GM19463 (cell line): ENCODE measurements around the gene MRTO4.
"Not testable (repeated sequence)": the region's sequence is repeated elsewhere in the genome, so short reads cannot be mapped to it uniquely, and the experiment has no call there.

Source experiments
- ATAC-seq: cut with Tn5 transposase; IDR thresholded peaks from one replicate; pipeline ENCODE4 v1.9.1; 2021; ENCODE audit warnings: mild to moderate bottlenecking, moderate library complexity; ENCODE audit not compliant: unreplicated experiment

The MRTO4 gene

GRCh38 chr1:19269427-19270342 is 18.1 kb downstream of the MRTO4 start:
- ATAC-seq: not testable (repeated sequence)

GRCh38 chr1:19270343-19270730 is 18.7 kb downstream of the MRTO4 start:
- ATAC-seq: not testable (repeated sequence)

- no peak for ATAC-seq
Observed at GRCh38 chr1:19272064-19272463, 20.5 kb downstream of the MRTO4 start.

GRCh38 chr1:19273106-19273843 is 21.7 kb downstream of the MRTO4 start:
- ATAC-seq: no peak

DNA sequence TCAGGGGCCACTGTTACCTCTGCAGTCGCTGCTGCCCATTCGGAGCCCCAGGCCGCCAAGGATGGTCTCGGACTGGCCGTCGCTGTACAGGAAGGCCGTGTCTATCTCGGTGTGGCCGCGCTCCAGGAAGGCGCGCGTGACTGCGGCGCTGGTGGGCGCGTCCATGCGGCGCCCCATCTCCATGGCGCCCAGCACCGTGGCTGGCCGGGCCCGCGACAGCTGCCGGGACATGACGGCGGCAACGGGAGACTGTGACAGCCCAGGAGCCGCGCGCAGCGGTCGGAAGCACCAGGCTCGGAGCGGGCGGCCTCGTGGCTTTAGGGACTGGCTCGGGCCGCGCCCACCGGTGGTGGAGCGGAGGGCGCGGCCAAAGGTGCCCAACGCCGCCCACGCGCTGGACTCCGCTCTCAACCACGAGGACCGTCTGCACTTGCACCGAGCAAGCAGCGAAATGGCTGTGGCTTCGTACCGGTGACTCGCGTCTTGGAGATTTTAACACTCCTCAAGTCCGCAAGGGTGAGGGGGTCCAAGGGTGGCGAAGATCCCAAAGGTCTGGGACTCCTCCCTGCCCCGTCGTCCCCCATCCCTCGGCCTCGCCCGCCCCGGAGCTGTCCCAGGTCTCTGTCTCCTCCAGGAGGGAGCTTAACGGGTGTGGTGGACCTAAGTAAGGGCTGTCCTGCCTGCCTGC is 22.4 kb downstream of the MRTO4 start:
- ATAC-seq: not testable (repeated sequence)

DNA sequence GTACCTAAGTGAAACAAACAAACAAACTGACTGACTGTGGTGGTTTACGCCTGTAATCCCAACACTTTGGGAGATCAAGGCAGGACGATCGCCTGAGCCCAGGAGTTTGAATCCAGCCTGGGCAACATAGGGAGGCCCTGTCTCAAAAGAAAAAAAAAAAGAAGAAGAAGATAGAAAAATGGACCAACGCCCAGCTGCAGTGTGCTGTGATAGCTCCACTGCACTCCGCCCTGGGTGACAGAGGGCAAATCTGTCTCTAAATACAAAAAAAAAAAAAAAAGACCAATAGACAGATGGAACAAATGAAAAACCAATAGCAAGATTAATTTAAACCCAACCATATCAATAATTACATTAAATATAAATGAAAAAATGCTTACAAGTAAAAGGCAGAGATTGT is 23.0 kb downstream of the MRTO4 start:
- ATAC-seq: no peak

- no peak for ATAC-seq
Observed at GRCh38 chr1:19283891-19284290, 32.3 kb downstream of the MRTO4 start.

GRCh38 chr1:19284881-19285280 is 33.3 kb downstream of the MRTO4 start:
- no peak for ATAC-seq

GRCh38 chr1:19285366-19285765 is 33.8 kb downstream of the MRTO4 start:
- not testable (repeated sequence) for ATAC-seq

DNA sequence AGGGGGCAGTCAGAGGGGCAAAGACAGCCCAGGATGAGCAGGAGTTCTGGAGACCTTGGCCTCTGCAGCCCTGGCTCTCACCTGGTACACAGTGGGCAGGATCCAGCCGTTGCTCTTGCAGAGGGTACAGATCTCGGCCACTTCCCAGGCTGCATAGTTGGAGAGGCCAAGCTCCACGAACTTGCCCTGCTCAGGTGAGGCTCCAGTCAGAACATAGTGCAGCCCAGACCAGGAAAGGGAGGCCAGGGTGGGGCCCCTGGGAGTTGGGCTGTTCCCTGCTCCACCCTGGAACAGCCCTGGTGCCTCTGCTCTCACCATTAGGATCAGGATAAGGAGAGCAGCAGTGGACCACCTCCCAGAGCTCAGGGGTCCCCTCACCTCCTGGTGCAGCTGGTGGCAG is 34.2 kb downstream of the MRTO4 start:
- ATAC-seq: not testable (repeated sequence)

DNA sequence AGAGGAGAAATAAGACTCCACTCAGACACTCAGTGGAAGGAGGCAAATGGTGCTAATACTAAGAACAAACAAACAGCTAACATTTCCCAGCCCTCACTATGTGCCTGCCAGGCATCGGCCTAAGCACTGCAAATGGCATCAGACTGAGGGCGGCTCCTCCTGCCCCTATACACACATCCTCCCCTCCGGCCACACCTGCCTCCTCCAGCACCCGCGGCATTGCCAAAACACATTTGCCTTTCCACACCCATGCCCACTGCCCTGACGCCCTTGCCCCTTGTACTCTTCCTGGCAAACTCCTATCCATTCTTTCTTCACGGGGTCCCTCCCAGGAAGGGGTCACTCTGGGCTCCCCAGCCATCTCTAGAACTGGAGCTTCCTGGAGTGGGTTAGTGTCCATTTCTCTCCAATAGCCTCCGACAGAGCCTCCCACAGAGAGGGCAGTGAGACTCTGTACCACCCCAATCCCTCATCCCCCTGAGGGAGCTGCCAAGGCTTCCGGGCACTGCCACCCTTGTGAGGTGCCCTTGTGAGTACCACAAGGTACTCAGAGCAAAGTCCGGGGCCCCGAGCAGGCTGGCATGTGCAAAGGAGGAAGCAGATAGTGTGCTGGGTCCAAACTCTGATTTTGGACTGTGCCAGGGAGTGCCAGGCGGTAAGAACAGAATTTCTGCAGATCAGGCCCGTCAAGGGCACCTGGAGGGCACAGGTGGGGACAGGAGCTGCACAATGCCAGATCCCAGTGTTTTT is 36.0 kb downstream of the MRTO4 start:
- ATAC-seq: no peak

DNA sequence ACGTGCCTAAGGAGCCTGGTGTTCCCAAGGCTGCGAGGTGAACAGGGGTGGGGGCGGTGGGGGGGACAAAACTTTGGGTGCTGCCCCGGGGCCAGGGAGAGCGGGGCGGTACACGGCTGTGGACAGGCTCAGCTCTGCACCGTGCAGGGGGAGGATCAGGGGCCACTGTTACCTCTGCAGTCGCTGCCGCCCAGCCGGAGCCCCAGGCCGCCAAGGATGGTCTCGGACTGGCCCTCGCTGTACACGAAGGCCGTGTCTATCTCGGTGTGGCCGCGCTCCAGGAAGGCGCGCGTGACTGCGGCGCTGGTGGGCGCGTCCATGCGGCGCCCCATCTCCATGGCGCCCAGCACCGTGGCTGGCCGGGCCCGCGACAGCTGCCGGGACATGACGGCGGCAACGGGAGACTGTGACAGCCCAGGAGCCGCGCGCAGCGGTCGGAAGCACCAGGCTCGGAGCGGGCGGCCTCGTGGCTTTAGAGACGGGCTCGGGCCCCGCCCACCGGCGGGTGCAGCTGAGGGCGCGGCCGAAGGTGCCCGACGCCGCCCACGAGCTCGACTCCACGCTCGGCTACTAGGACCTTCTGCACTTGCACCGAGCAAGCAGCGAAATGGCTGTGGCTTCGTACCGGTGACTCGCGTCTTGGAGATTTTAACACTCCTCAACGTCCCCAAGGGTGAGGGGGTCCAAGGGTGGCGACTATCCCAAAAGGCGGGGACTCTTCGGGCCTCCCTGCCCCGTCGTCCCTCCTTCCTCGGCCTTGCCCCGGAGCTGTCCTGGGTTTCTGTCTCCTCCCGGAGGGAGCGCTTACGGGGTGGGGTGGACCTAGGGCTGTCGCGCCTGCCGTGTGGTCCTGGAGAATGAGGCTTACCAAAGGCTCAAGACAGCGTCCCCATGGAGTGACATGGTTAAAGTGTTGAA is 37.0 kb downstream of the MRTO4 start, which contains the start of gene AKR7A3:
Gene AKR7A3, minus strand, starts transcription at position 447 of the 918 bp plus-strand sequence. Its CDS starts 61 bp downstream, at position 386.
- not testable (repeated sequence) for ATAC-seq

DNA sequence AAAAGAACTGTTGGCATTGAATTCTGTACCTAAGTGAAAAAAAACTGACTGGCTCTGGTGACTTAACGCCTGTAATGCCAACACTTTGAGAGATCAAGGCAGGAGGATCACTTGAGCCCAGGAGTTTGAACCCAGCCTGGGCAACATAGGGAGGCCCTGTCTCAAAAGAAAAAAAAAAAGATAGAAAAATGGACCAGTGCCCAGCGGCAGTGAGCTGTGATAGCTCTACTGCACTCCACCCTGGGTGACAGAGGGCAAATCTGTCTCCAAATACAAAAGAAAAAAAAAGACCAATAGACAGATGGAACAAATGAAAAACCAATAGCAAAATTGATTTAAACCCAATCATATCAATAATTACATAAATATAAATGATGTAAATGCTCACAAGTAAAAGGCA is 37.6 kb downstream of the MRTO4 start:
- no peak for ATAC-seq

- no peak for ATAC-seq
Observed at GRCh38 chr1:19294638-19295037, 43.0 kb downstream of the MRTO4 start.

DNA sequence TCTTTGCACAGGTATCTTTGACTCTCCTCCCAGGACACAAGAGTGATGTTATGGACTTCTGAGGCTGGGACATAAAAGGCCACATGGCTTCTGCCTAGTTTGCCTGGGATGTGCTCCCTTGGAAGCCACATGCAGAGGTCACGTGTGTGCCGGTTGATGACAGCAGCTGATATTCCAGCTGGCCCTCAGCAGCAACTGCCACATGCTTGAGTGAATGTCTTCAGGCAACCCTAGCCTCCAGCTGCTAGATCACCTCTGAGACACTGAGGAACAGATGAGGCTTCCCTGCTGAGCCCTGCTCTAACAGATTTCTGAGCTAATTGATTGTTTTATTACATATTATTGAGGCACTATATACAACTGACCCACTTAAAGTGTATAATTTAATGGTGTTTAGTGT is 48.6 kb downstream of the MRTO4 start:
- no peak for ATAC-seq

DNA sequence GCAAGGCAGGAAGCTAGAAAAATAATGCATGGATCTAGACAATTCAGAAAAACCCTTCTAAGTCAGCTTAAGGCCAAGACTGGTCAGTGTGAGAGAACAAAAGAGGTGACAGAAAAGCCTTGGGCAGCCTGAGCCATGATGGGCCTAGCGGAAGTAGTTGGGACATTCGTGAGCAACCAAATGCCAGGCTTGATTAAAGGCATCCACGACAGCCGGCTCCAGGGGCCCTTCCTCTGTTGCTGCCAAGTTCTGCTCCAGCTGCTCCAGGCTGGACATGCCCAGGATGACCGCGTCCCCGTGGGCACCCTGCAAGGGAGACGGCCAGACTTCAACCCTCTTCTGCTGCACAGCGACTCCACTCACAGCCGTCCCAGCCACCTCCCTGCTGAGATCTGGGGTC is 52.5 kb downstream of the MRTO4 start:
- not testable (repeated sequence) for ATAC-seq

DNA sequence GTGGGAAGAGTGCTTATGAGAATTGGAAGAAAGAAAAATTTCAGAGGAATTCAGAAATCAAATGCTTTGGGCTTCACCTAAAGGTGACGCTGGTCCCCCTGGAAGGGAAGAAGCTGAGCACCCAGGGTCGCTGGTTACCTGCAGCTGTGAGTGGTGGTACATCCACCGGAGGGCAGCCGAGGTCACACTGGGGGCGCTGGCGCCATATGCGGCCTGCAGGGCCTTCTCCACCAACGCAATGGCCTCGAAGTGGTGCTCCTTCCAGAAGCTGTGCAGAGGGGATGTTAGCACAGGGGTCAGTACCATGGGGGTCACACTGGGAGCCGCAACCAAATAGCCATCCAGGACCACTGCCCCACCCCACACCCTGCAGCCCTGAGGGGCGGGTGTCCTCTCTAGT is 54.3 kb downstream of the MRTO4 start:
- ATAC-seq: no peak

GRCh38 chr1:19306941-19307340 is 55.3 kb downstream of the MRTO4 start:
- ATAC-seq: no peak

- no peak for ATAC-seq
Observed at GRCh38 chr1:19307794-19308508, 56.3 kb downstream of the MRTO4 start.
